Ishikawa (cell line): Measurements from ENCODE around the gene NFE2L1.
A peak's percentile ranks its signal among the peaks of the same experiment; 100 is the strongest.

Source experiments
- CEBPB ChIP-seq: IDR thresholded peaks from 2 replicates; pipeline ENCODE4 v1.6.1; 2012
- CREB1 ChIP-seq: IDR thresholded peaks from 2 replicates; pipeline ENCODE4 v1.6.1; 2012; ENCODE audit warnings: low read depth
- EGR1 ChIP-seq: IDR thresholded peaks from 2 replicates; pipeline ENCODE4 v1.6.1; 2012
- EP300 ChIP-seq: IDR thresholded peaks from 2 replicates; pipeline ENCODE4 v1.6.1; 2012; ENCODE audit warnings: borderline replicate concordance
- FOXM1 ChIP-seq: IDR thresholded peaks from 2 replicates; pipeline ENCODE4 v1.6.1; 2012; ENCODE audit warnings: low read depth, borderline replicate concordance
- MAX ChIP-seq: IDR thresholded peaks from 2 replicates; pipeline ENCODE4 v1.6.1; 2012
- NFIC ChIP-seq: IDR thresholded peaks from 2 replicates; pipeline ENCODE4 v1.6.1; 2012
- RAD21 ChIP-seq: IDR thresholded peaks from 2 replicates; pipeline ENCODE4 v1.6.1; 2012; ENCODE audit warnings: low read depth
- TAF1 ChIP-seq: IDR thresholded peaks from 2 replicates; pipeline ENCODE4 v1.6.1; 2012; ENCODE audit warnings: low read depth, mild to moderate bottlenecking
- TCF12 ChIP-seq: IDR thresholded peaks from 2 replicates; pipeline ENCODE4 v1.6.1; 2012; ENCODE audit warnings: low read depth
- TEAD4 ChIP-seq: IDR thresholded peaks from 2 replicates; pipeline ENCODE4 v1.6.1; 2012
- YY1 ChIP-seq: IDR thresholded peaks from 2 replicates; pipeline ENCODE4 v1.6.1; 2012; ENCODE audit warnings: low read depth
- ZBTB7A ChIP-seq: IDR thresholded peaks from 2 replicates; pipeline ENCODE4 v1.6.1; 2012; ENCODE audit warnings: low read depth
- TF ChIP-seq, protein P1 (sequence below): IDR thresholded peaks from 2 replicates; pipeline ENCODE4 v1.6.1; 2012
- TF ChIP-seq, protein P2 (sequence below): IDR thresholded peaks from 2 replicates; pipeline ENCODE4 v1.6.1; 2012; ENCODE audit warnings: low read depth, mild to moderate bottlenecking

The NFE2L1 gene

DNA sequence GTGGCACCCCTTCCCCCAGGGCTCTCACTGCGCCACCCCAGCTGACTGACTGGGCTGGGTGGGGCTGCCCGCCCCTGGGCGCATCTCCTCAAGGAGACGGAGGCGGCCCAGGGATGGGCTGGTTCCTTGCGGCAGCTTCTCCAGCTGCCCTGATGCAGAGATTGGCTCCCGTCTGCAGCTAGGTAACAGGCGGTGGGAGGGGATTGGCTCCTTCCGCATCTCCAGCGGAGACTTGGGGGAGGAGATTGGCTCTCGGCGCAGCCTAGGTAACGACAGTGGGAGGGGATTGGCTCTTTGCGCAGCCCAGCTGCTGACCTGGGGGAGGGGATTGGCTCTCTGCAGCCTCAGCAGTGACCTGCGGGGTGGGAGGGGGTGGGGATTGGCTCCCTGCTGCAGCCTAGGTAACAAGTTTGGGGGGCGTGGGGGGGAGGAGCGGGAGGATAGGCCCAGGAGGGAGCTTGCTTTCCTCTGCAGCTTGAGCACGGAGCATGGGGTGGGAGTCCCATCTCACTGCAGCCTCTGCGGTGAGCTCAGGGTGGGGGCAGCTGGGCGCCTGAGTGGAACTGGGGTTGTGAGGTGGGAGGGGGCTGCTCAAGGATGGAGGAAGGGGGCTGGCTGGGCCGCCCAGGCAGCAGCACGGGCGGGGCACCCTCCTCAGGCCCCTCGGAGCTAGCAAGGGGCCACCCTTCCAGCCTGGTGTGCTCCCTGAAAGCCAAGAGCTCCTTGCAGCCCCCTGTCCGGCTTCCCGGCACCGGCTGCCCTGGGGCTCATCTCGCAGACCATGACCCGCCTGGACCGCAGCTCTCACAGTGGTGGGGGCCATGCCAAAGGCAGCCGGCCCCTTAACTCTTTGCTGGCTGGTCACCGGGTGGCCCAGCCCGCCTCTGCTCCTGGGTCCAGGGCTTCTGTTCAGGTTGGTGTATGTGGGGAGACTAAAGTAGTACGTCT lies 6.4 kb downstream of the NFE2L1 start:
- TF ChIP-seq YY1 (no peak), TEAD4 (no peak), NFIC (peak; percentile 48), FOXM1 (no peak)

- TF ChIP-seq ZBTB7A (no peak), EP300 (no peak), YY1 (no peak), TCF12 (no peak), RAD21 (no peak), CEBPB (peak; percentile 65), FOXM1 (no peak), MAX (peak; percentile 58; the same call in 1 of the 2 replicates)
- TF ChIP-seq, protein P1, sequence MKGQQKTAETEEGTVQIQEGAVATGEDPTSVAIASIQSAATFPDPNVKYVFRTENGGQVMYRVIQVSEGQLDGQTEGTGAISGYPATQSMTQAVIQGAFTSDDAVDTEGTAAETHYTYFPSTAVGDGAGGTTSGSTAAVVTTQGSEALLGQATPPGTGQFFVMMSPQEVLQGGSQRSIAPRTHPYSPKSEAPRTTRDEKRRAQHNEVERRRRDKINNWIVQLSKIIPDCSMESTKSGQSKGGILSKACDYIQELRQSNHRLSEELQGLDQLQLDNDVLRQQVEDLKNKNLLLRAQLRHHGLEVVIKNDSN: no peak
Measured at GRCh38 chr17:48055531-48056245, 7.5 kb downstream of the NFE2L1 start.

DNA sequence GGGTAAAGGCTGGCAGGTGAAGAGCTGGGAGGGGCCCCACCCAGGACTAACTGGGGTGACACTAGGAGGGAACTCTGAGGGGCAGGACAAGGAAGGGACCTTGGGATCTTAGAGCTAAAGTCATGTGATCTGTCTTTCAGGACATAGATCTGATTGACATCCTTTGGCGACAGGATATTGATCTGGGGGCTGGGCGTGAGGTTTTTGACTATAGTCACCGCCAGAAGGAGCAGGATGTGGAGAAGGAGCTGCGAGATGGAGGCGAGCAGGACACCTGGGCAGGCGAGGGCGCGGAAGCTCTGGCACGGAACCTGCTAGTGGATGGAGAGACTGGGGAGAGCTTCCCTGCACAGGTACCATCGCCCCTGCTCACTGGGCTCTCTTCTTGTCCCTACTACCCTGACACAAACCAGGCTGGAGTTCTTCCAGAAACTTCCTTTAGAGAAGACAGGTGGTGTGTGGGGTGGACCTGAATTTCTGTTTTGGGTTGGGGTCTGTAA lies 8.1 kb downstream of the NFE2L1 start:
- no peak for TF ChIP-seq CREB1
- no peak for TF ChIP-seq CEBPB
- TF ChIP-seq, protein P1: no peak
- TF ChIP-seq, protein P2, sequence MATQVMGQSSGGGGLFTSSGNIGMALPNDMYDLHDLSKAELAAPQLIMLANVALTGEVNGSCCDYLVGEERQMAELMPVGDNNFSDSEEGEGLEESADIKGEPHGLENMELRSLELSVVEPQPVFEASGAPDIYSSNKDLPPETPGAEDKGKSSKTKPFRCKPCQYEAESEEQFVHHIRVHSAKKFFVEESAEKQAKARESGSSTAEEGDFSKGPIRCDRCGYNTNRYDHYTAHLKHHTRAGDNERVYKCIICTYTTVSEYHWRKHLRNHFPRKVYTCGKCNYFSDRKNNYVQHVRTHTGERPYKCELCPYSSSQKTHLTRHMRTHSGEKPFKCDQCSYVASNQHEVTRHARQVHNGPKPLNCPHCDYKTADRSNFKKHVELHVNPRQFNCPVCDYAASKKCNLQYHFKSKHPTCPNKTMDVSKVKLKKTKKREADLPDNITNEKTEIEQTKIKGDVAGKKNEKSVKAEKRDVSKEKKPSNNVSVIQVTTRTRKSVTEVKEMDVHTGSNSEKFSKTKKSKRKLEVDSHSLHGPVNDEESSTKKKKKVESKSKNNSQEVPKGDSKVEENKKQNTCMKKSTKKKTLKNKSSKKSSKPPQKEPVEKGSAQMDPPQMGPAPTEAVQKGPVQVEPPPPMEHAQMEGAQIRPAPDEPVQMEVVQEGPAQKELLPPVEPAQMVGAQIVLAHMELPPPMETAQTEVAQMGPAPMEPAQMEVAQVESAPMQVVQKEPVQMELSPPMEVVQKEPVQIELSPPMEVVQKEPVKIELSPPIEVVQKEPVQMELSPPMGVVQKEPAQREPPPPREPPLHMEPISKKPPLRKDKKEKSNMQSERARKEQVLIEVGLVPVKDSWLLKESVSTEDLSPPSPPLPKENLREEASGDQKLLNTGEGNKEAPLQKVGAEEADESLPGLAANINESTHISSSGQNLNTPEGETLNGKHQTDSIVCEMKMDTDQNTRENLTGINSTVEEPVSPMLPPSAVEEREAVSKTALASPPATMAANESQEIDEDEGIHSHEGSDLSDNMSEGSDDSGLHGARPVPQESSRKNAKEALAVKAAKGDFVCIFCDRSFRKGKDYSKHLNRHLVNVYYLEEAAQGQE: no peak
- no peak for TF ChIP-seq NFIC
- TF ChIP-seq RAD21: no peak
- TF ChIP-seq ZBTB7A: no peak
- no peak for TF ChIP-seq FOXM1
- no peak for TF ChIP-seq EGR1
- no peak for TF ChIP-seq TEAD4
- no peak for TF ChIP-seq YY1
- TF ChIP-seq TCF12: no peak
- TF ChIP-seq EP300: no peak
- TF ChIP-seq MAX: no peak

DNA sequence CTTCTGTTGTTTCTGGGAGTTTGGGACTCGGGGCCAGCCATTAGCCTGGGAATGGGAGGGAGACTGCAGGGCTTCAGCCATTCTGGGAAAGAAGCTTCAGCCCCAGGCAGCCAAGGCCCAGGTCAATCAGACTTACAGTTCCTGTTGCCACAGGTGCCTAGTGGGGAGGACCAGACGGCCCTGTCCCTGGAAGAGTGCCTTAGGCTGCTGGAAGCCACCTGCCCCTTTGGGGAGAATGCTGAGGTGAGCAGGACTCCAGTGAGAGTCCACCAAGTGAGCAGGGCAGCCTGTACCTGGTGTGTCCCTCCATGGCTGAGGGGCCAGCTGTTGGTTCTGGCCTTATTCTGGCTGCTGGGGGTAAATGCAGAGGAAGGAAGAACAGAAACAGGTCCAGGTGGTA lies 8.7 kb downstream of the NFE2L1 start:
- TF ChIP-seq TAF1: no peak
- no peak for TF ChIP-seq CEBPB
- TF ChIP-seq TCF12: no peak
- TF ChIP-seq MAX: no peak
- TF ChIP-seq EP300: no peak
- TF ChIP-seq, protein P1: no peak
- TF ChIP-seq FOXM1: no peak

- TF ChIP-seq YY1: no peak
- no peak for TF ChIP-seq CEBPB
- TF ChIP-seq TAF1: no peak
- TF ChIP-seq, protein P2: no peak
- no peak for TF ChIP-seq ZBTB7A
- no peak for TF ChIP-seq MAX
- TF ChIP-seq, protein P1: no peak
- no peak for TF ChIP-seq RAD21
- TF ChIP-seq EGR1: no peak
- no peak for TF ChIP-seq EP300
- no peak for TF ChIP-seq TCF12
- TF ChIP-seq FOXM1: no peak
- TF ChIP-seq TEAD4: no peak
- TF ChIP-seq CREB1: no peak
- no peak for TF ChIP-seq NFIC
Measured at GRCh38 chr17:48057626-48058025, 9.5 kb downstream of the NFE2L1 start.
